DOHH2 (cell line): ENCODE results near the gene NUP93.

Experiments
- H3F3A ChIP-seq: fragments of 200-600 bp; sonication (generic), shearing (Covaris generic); 2 replicates; pipeline ENCODE4 v1.6.0; 2016; ENCODE audit warnings: antibody characterized with exemption, mild to moderate bottlenecking; ENCODE audit not compliant: control insufficient read depth, insufficient read depth
- H3K27ac ChIP-seq: fragments of 200-600 bp; sonication (generic); 2 replicates; pipeline ENCODE4 v1.5.1; 2014; ENCODE audit warnings: low read depth, mild to moderate bottlenecking, low read length, moderate library complexity
- H3K27me3 ChIP-seq: fragments of 200-600 bp; sonication (generic); 2 replicates; pipeline ENCODE4 v1.6.1; 2014; ENCODE audit warnings: mild to moderate bottlenecking, low read length, mixed read lengths; ENCODE audit not compliant: control insufficient read depth
- H3K36me3 ChIP-seq: fragments of 200-600 bp; sonication (generic); 2 replicates; pipeline ENCODE4 v1.6.1; 2014; ENCODE audit warnings: mild to moderate bottlenecking, low read length, moderate library complexity, mixed read lengths; ENCODE audit not compliant: control insufficient read depth
- H3K4me1 ChIP-seq: fragments of 200-600 bp; sonication (generic); 2 replicates; pipeline ENCODE4 v1.6.1; 2014; ENCODE audit warnings: mild to moderate bottlenecking, low read length, mixed read lengths; ENCODE audit not compliant: control insufficient read depth
- H3K4me2 ChIP-seq: fragments of 200-600 bp; sonication (generic); 2 replicates; pipeline ENCODE4 v1.6.0; 2014; ENCODE audit warnings: mild to moderate bottlenecking, low read length, moderate library complexity
- H3K4me3 ChIP-seq: fragments of 200-600 bp; sonication (generic); 2 replicates; pipeline ENCODE4 v1.5.1; 2014; ENCODE audit warnings: mild to moderate bottlenecking, low read length, mixed read lengths
- H3K79me2 ChIP-seq: fragments of 200-600 bp; sonication (generic); 2 replicates; pipeline ENCODE4 v1.6.1; 2014; ENCODE audit warnings: mild to moderate bottlenecking, low read length, mixed read lengths; ENCODE audit not compliant: control insufficient read depth
- H3K9me2 ChIP-seq: fragments of 200-600 bp; sonication (generic); replicated peaks from 2 replicates; pipeline ENCODE4 v1.6.1; 2014; ENCODE audit warnings: mild to moderate bottlenecking, low read length, mixed read lengths; ENCODE audit not compliant: control insufficient read depth
- H3K9me3 ChIP-seq: fragments of 200-600 bp; sonication (generic); 2 replicates; pipeline ENCODE4 v1.6.1; 2014; ENCODE audit warnings: antibody characterized with exemption, low read length, mixed read lengths; ENCODE audit not compliant: control insufficient read depth, insufficient read depth
- H4K20me1 ChIP-seq: fragments of 200-600 bp; sonication (generic); 2 replicates; pipeline ENCODE4 v1.6.0; 2014; ENCODE audit warnings: low read depth, mild to moderate bottlenecking, antibody characterized with exemption, low read length, moderate library complexity; ENCODE audit not compliant: control insufficient read depth, insufficient read depth
- CTCF ChIP-seq: fragments of 200-600 bp; sonication (generic); IDR thresholded peaks from one replicate; pipeline ENCODE4 v1.5.1; 2014; ENCODE audit warnings: antibody characterized with exemption, mild to moderate bottlenecking, low read depth, low read length; ENCODE audit not compliant: poor library complexity, severe bottlenecking
- EZH2phosphoT487 ChIP-seq: fragments of 200-600 bp; sonication (generic); IDR thresholded peaks from 2 replicates; pipeline ENCODE4 v1.6.1; 2017; ENCODE audit warnings: borderline replicate concordance, mild to moderate bottlenecking, antibody characterized with exemption, low read length, moderate library complexity, mixed read lengths

NUP93 gene

GRCh38 chr16:56841233-56841632, 111.3 kb downstream of the NUP93 start:
- Histone ChIP-seq H3K79me2 (no peaks in the 10 kb centered on the region), H3K4me3 (no peak overlapping the region), H3F3A (no peaks in the 10 kb centered on the region), H3K4me2 (no peak overlapping the region), H3K27me3 (no peaks in the 10 kb centered on the region), H3K4me1 (no peaks in the 10 kb centered on the region), H3K36me3 (peaks cover 66% of the 10 kb centered on the region), H3K9me3 (no peaks in the 10 kb centered on the region), H3K27ac (no peak overlapping the region), H4K20me1 (no peaks in the 10 kb centered on the region), H3K9me2 (no peaks in the 10 kb centered on the region)
- no peak for TF ChIP-seq CTCF
- TF ChIP-seq EZH2phosphoT487 = no peak

GRCh38 chr16:56841659-56842058, 111.7 kb downstream of the NUP93 start:
- H3K9me3 ChIP-seq = no peaks in the 10 kb centered on the region
- H4K20me1 ChIP-seq = no peaks in the 10 kb centered on the region
- no peak for TF ChIP-seq CTCF
- TF ChIP-seq EZH2phosphoT487 = no peak
- no peak overlapping the region for H3K27ac ChIP-seq
- H3F3A ChIP-seq = no peaks in the 10 kb centered on the region
- H3K27me3 ChIP-seq = no peaks in the 10 kb centered on the region
- H3K4me2 ChIP-seq = no peak overlapping the region
- no peaks in the 10 kb centered on the region for H3K79me2 ChIP-seq
- no peak overlapping the region for H3K4me3 ChIP-seq
- H3K9me2 ChIP-seq = no peaks in the 10 kb centered on the region
- H3K4me1 ChIP-seq = no peaks in the 10 kb centered on the region
- H3K36me3 ChIP-seq = peaks cover 66% of the 10 kb centered on the region

GRCh38 chr16:56842133-56842532, 112.2 kb downstream of the NUP93 start:
- Histone ChIP-seq H3K4me3 (no peak overlapping the region), H3K27me3 (no peaks in the 10 kb centered on the region), H3K79me2 (no peaks in the 10 kb centered on the region), H4K20me1 (no peaks in the 10 kb centered on the region), H3K9me2 (no peaks in the 10 kb centered on the region), H3K36me3 (peaks cover 61% of the 10 kb centered on the region), H3K4me2 (no peak overlapping the region), H3K9me3 (no peaks in the 10 kb centered on the region), H3K27ac (no peak overlapping the region), H3K4me1 (no peaks in the 10 kb centered on the region; the same call in 1 of the 2 replicates), H3F3A (no peaks in the 10 kb centered on the region)
- no peak for TF ChIP-seq CTCF
- no peak for TF ChIP-seq EZH2phosphoT487
